Fibroblast of lung (primary cell): ENCODE results near the gene OR5AC2.

Experiments used
- EZH2 ChIP-seq: IDR thresholded peaks from 2 replicates; pipeline ENCODE4 v1.5.1; 2012; ENCODE audit warnings: low read length, control low read depth, mild to moderate bottlenecking; ENCODE audit errors: missing control alignments
- TF ChIP-seq, protein P1 (sequence below), 2 donors: IDR thresholded peaks in 1 of 2; conservative IDR thresholded peaks in 1 of 2; 1 replicate in 1 of 2; 2 replicates in 1 of 2; pipeline ENCODE4 v1.5.1; 2011 to 2012; ENCODE audit warnings: low read length in 2 of 2, control low read depth in 1 of 2, inconsistent platforms in 1 of 2, low read depth in 1 of 2, mild to moderate bottlenecking in 1 of 2

DNA sequence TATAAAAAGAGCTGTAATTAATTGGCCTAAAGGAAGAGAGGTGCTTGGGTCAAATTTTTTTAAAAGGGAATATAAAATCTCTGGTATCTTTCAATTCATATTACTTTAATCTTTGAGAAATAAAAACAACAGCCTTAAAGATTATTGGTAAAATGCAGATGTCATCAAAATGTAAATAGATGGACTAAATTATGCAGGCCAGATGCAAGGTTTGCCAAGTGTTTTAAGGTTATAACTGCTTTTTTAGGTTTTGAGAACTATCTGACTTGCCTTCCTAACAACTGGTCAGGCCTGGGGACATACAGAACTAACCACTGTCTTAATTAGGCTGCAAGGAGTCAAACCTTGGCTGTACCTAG lies 23.6 kb downstream of the OR5AC2 start:
- TF ChIP-seq, protein P1, sequence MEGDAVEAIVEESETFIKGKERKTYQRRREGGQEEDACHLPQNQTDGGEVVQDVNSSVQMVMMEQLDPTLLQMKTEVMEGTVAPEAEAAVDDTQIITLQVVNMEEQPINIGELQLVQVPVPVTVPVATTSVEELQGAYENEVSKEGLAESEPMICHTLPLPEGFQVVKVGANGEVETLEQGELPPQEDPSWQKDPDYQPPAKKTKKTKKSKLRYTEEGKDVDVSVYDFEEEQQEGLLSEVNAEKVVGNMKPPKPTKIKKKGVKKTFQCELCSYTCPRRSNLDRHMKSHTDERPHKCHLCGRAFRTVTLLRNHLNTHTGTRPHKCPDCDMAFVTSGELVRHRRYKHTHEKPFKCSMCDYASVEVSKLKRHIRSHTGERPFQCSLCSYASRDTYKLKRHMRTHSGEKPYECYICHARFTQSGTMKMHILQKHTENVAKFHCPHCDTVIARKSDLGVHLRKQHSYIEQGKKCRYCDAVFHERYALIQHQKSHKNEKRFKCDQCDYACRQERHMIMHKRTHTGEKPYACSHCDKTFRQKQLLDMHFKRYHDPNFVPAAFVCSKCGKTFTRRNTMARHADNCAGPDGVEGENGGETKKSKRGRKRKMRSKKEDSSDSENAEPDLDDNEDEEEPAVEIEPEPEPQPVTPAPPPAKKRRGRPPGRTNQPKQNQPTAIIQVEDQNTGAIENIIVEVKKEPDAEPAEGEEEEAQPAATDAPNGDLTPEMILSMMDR (conservative IDR thresholded peaks at IDR 0.05 in 1 of 2, IDR thresholded peaks at IDR 0.05 in 1 of 2; ENCODE audit: low read depth in 1 of 2, low read length in 2 of 2) = no peak
- TF ChIP-seq EZH2 = no peak
